GM21619 (cell line): ENCODE data around the gene TTYH3.
"Not testable (repeated sequence)": the region's sequence is repeated elsewhere in the genome, so short reads cannot be mapped to it uniquely, and the experiment has no call there.

Experiments
- ATAC-seq: cut with Tn5 transposase; IDR thresholded peaks from one replicate; pipeline ENCODE4 v1.9.1; 2021; ENCODE audit not compliant: unreplicated experiment

TTYH3 gene

DNA sequence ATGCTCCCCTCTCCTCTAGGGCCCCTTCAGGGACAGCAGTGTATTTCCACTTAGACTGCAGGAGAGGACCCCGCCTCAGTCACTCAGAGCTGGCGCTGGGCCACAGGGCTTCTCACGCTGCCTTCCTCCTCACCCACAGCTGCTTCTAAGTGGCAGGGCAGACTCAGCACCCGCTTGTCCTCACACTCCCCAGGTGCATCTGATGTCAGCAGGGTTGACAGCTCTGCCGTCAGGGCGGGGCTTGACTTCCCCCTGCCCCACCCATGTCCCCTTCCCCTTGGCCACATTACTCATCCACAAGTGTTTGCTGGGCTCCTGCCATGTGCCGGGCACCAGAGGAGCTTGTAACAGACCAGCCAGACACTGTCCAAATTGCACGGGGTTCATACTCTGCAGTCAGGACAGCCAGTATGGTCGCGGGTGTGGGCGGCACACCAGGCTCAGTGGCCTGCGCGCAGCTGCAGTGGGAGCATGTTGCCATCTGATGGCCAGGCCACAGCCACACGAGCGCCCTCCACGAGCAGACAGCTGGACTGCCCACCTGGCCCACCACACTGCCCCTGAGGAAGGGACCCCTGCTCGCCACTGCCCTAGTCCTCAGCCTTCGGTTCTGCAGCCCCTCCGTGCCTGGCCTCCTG, 29.3 kb upstream of the TTYH3 start:
- no peak for ATAC-seq

DNA sequence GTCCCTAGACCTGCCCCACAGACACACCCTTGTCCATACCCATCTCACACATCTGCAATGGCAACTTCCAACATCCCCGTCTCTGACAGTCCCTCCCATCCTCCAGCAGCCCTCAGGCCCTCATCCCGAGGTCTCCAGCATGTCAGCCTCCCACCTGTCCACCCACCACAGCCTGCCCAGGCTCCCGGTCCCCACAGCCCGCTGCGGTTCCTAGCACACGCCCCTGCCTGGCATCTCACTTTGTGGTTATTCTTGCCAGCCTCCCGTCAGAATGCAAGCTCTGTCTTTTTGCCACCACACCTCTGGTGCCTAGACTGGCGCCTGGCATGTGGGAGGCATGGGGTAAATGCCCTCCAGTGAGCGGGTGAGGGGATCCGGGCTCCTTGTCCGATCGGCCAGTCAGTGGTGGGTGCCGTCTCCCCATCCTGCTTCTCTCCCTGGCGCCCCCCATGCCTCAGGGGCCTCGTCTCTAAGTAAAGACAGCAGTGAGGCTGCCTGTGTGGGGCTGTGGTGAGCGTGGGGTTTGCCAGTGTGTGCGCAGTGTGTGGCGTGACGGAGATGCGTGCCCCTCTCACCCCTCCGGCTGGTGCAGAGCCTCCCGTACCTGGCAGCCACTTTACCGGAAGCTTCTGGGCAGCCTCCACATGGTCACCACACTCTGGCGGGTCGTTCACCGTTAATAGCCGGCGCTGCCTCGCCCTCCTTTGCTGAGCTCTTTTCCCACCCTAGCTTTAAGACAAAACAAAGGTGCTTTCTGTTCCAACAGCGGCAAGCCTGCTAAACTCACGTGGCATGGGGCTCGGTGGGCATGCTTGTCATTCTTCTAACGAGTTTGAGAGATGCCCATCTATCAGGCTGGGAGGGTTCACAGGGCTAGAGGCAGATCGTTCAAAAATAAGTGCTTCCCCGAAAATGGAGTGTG, 28.5 kb upstream of the TTYH3 start:
- ATAC-seq: no peak

DNA sequence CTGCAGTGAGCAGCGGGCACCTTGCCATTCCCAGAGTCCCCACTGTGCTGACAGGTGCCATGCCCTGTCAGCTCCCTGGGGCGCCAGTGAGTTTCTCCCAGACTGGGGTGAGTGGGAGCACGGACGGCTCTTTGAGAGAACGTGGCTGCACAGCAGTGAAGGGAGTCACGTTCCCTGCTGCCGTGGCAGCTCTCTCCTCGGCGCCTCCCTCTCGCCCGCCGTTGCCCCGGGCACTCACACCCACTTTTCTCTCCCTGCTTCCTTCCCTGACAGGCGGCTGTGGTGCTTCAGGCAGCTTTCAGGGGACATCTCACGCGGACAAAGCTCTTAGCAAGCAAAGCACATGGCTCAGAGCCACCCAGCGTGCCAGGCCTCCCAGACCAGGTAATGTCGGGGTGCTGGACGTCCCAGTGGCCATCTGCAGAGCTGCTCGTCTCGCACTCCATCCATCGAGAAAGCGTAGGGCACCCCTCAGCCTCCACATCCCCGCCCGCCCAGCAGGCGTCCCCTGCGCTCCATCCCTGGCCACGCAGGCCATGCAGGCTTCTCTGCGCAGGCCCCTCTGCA, 27.1 kb upstream of the TTYH3 start:
- ATAC-seq: no peak

DNA sequence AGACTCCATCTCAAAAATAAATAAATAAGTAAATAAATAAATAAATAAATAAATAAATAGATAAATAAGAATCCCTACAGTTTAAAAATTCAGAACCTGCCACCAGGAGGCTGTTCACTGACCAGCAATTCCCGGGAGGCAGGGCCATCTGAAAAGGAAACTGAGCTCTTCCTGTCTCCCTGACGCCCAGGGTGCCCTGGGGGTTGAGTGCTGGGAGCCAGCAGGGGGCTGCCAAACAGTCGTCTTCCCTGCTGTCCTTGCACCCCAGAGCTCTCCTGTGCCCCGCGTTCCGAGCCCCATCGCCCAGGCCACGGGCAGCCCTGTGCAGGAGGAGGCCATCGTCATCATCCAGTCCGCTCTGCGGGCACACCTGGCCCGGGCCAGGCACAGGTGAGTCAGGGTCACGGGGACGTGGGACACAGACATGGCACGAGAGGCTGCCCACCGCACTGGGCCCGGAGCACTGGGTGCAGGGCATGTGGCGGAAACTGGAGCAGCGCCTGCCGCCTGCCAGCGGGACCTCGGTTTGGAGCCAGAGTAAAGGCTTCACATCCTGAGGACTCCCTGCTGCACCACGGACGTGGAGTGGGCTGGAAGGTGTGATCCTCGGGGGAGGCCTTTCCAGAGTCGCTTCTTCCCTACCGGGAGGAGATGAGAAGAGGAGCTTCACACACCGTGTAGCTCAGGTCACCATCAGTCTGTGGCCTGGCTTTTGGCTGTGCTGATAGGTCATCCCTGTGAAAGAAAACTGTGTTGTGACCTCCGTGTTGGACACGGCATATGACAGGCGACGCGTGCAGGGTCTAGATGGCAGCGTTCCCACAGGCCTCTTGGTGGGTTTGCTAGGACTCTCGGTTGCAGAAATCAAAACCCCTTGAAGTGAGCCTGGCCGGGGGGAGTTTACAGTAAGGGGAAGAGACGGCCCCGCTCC, 25.9 kb upstream of the TTYH3 start:
- ATAC-seq: no peak

DNA sequence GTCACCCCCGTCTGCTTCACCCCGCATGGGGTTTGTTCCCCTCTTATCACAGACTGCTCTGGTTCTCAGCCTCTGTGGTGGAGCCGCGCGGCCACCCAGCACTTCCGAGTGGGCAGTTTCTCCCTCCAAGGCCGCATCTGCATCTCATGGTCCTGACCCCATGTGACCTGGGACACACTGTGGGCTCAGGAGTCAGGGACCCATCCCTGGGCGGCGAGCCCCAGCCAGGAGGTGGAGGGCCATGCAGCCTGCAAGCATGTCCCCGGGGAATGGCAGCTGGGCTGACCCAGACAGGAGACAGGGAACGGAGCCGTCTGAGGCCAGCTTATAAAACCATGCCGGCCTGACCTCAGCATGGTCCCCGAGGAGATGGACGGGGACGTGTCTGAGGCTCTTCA, 25.2 kb upstream of the TTYH3 start:
- ATAC-seq: no peak

DNA sequence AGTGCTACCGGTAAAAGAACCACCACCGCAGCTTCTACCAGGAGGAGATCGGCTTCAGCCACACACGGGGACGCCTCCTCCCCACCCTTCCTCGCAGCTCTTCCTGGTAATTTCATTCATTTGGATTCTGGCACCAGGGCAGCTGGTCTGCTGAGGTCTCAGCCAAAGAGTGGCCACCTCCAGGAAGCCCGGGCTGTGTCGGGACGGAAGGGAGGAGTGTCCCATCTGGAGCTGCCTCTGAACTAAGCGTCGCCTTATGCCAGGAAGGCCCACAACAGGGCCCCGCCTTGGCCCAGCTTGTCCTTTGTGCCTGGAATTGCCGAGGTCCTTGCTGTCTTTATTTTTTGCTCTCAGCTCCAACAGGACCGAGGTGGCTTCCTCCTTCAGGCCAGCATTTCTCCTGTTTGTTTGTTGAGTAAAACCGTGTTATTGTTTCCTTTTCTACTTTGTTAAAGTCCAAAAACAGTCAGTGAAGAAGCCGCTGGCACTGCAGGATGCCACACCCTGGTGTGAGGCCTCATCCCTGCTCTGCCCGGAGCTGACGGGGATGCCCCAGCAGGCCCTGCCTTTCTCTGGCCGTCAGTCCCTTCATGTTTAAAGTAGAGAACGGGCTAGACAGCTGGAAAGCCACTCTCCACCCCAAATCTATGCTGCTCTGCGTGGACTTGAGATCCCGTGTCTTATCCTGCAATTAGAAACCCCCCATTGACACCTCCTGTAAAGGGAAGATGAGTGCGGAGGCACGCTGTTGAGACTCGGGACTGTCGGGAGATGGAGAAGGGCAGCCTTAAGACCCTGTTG, 24.5 kb upstream of the TTYH3 start:
- no peak for ATAC-seq

DNA sequence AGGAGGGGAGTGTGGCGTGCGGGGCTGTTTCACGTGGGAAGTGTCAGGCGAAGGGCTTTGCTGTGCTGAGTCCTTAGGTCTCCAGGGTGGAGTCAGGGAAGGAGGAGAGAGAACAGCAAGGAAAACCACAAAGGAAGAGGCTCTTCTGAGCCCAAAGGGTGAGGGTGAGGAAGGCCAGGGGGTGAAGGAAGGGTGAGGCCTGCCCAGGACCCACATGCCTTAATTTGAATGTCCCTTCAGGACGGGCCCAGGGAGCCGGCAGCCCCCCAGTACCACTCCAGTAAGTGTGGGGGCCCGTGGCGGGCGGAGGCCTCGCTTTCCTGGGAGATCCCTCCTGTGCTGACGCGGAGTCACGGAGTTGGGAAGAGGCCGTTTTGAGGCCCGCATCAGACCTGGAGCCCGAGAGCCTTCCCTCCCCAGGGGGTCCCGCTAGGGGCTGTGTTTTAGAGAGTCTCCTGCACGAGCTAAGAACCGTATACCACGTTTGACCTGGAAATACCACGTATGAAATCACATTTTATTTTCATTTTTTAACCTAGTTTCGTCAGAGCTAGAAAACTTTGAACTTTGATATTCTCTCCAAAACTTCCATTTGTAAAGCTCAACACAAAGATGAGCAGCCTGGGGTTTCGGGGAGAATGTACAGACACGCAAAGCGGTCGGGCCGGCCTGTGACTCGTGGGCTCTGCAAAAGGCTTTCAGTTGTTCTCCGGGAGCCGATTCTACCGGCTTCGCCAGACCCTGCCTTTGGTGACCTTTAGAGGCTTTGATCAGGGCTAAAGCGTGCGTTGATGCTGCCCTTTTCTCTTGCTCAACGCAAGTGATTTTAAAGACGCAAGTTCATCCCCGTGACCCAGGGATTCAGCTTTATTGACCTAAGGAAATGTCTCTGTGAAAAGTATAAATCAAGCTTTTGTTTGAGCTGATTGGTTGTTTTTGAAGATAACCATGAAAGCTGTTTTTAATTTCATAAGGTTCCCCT, 23.6 kb upstream of the TTYH3 start:
- no peak for ATAC-seq

DNA sequence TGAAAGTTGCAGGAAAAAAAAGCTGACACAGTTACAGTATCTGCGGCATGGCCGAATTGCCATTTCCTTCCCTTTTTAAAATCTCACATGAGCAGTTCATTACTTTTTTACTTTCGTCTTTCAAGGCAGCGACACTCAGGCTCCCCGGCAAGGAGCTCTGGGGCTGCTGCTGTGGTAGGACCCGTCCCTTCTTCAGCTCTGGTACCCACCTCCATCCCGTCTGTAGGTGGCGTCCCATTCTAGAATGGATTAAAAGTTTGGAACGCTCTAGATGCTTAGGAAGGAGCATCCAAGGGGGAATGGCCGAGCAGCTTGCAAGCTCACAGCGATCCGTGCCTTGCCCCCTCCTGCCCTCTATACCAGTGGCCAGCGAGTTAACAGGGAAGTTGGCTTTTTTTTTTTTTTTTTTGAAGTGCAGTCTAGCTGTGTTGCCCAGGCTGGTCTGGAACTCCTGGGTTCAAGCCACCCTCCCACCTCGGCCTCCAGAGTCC, 22.8 kb upstream of the TTYH3 start:
- no peak for ATAC-seq

DNA sequence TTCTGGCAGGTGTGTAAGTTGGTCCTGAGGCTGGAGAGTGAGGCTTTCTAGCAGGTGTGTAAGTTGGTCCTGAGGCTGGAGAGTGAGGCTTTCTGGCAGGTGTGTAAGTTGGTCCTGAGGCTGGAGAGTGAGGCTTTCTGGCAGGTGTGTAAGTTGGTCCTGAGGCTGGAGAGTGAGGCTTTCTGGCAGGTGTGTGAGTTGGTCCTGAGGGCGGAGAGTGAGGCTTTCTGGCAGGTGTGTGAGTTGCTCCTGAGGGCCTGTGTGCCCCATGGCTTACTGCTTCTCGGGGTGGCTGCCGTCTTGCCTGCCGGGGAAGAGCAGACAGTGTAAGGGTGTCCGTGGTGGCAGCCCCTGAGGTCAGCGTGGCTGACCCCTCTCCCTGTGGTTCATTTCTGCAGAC, 22.1 kb upstream of the TTYH3 start:
- not testable (repeated sequence) for ATAC-seq

DNA sequence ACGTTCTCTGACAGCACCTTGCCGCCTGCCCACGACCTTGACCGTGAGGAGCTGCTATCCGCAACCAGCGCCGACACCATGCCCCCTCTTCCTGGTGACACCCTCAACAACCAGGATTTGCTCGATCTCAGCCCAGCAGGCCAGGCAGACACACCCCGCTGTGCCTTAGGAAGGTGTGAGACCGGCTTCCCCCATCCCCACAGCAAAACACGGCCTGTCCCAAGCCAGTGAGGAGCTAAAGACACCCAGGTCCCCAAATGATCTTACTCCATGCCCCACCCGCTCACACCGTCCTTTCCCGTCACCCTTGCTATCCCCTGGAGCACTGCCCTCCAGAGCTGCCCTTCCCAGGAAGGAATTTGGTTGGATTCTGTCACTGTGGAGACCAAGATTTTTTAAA, 21.3 kb upstream of the TTYH3 start:
- ATAC-seq: no peak

DNA sequence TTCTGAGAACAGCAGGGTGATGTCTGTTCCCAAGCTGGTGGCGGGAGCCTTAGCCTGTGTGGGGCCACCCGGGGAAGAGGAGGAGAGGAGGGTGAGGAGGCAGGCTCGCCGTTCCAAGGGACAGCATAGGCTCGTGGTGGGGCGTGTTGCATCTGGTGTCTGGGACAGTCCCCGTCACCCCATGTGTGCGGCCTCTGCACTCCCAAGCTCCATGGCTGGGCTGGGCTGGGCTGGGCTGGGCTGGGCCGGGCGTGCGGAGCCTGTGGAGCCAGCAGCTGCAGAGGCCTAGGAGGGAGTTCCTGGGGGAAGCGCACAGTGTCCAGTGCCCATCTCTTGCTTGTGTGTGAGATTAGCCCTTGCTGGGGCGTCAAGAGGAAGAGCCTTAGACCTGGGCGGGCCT, 20.9 kb upstream of the TTYH3 start:
- no peak for ATAC-seq

DNA sequence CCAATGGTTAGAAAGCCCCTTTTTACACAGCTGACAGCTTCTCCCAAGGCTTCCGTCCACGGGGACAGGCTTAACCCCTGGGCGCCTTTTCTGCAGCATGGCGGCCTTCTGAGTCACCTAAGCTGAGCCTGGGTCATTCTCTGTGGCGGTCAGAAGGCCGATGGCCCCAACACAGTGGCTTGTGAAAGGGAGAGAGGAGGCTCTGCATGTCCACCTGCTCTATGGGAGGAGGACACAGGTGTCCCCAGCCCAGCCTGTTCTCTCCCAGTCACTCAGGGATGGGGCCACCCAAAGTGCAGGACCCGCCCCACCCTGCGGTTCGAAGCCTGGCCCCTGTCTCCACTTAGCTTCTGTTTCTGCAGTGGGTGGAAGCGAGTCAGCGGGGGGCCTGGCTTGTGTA, 20.4 kb upstream of the TTYH3 start:
- ATAC-seq: no peak

DNA sequence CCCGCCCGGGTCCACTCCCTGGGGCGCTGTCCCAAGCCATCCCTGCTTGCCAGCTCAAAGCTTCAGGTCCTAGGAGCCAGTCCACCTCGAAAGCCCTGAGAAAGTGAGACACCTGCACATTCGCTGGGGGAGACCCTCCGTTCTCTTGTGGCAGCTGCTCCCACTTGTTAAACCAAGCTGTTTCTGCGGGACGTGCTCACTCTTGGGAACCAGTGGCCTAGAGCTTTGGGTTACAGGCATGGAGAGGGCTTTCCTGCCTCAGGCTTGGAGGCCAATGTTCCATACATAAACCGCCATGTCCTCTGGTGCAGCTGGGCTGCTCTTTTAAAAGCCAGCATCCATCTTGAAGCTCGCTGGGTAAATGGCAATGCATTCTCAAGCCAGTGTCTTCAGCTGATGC, 19.9 kb upstream of the TTYH3 start:
- no peak for ATAC-seq

DNA sequence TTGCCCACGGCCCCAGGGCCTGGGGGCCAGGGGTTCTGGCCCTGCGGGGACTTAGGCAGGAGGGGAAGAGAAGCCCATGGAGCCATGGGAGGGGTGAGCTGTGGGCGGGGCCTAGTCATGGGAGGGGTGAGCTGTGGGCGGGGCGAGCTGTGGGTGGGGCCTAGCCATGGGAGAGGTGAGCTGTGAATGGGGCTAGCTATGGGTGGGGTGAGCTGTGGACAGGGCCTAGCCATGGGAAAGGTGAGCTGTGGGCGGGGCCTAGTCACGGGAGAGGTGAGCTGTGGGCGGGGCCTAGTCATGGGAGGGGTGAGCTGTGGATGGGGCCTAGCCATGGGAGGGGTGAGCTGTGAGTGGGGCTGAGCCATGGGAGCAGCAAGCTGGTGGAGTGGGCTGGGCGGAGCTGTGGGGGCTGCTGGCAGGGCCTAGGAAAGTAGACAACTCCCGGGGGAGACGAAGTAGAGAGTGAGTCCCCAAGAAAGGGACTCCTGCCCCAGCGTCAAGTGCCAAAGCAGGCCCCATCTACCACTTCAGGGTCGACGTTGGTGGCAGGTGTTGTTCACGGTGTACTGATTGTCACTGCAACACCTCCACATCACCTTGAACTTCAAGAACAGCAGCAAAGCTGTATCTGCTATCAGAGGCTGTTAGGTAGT, 19.2 kb upstream of the TTYH3 start:
- ATAC-seq: no peak

DNA sequence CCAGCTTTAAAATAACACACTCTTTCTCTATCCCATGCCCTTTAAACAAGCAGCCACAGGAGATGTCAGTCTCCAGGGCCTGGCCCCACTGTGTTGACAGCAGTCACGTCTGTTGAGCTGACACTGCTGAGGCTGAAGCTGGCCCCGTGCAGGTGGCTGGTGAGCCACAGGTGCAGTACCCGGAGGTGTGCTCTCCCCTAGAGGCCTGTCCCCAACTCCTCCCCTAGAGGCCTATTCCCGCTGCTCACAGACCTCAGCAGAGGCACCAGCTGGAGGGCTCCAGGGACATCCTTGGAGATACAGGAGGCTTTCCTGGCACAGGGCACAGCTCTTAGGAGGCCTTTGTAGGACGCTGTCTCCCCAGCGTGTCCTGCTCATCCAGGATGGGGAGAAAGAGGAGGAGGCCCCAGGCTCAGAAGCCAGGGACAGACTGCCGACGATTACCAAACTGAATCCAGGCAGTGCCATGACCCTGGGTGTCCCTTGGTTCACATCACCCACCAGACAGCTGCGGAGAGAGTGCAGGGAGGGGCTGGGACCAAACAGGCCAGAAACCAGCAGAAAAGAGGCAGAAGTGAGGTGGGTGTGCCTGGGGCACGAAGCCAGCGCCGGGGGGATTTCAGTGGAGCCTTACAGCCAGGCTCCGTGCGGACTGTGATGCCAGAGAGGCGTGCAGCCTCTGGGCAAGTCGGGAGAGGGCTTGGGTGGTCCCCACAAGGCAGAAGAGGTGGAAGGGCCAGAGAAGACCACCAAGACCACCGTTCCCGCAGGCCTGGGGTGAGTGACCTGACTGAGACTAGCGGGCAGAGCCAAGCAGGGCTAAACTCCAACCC, 18.5 kb upstream of the TTYH3 start:
- ATAC-seq: no peak

DNA sequence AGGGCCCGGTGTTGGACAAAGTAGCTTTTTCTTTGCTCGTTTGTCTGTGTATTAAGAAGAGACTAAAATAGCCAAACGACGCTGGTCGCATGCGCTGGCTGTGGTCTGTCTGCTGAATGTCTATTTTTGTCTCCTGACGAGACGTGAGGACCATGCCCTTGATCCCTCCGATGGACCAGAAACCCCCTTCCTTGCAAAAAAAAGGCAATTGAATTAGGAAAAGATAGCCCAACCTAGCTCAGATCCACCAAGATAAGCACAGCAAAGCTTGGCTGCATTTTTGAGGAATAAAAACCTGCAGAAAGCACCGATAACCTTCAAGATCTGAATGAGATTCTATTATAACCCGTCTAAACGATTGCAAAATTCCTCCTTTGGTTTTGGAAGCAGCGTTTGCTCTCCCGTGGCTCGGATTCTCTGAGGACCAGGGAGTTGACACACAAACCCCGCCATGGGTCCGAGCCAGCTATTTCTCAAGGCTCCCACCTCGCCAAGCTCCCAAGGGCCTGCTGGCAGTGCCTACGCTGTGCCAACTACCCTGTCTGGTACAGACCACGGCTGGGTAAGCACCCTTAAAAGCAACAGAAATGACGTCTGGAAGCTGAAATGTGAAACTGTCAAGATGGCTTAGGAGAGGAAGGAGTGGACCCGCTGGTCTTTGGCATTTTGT, 17.7 kb upstream of the TTYH3 start:
- no peak for ATAC-seq
